ENCODE data around the gene DOCK3.

- no peak for TF ChIP-seq CTCF (conservative IDR thresholded peaks at IDR 0.05; ENCODE audit: low read depth, low read length)
- TF ChIP-seq EZH2 (IDR thresholded peaks at IDR 0.05; ENCODE audit: borderline replicate concordance, low read depth, low read length, poor library complexity, severe bottlenecking), result no peak
Measured at GRCh38 chr3:51395493-51396213, 720.9 kb downstream of the DOCK3 start.
